Testis (tissue), 2 donors: ENCODE results near the gene GSTM1.
"Not testable (repeated sequence)": the region's sequence is repeated elsewhere in the genome, so short reads cannot be mapped to it uniquely, and the experiment has no call there.

Source experiments
- CTCF ChIP-seq, 3 experiments: fragments of 450-650 bp in 2 of 3; fragments of 200-600 bp in 1 of 3; sonication (generic) in 1 of 3; IDR thresholded peaks; one replicate each; pipeline ENCODE4 v1.5.1; 2016 to 2019; ENCODE audit warnings: antibody characterized with exemption in 3 of 3, mild to moderate bottlenecking in 2 of 3, moderate library complexity in 1 of 3
- POLR2A ChIP-seq: fragments of 450-650 bp; IDR thresholded peaks from one replicate; pipeline ENCODE4 v1.6.1; 2017; ENCODE audit warnings: antibody characterized with exemption, mild to moderate bottlenecking, moderate library complexity

GRCh38 chr1:109660691-109661026 is 27.0 kb upstream of the GSTM1 start:
- not testable (repeated sequence) for TF ChIP-seq CTCF (IDR thresholded peaks at IDR 0.05); POLR2A
